ENCODE results near the gene KIAA1217. TPM values are rescaled to one million over a fixed set of nuclear protein-coding genes. Genes with fewer than 3 reads are reported as not detected.

Gene KIAA1217
- total RNA-seq, 1 donor from 2014 or later, result 121 TPM

DNA sequence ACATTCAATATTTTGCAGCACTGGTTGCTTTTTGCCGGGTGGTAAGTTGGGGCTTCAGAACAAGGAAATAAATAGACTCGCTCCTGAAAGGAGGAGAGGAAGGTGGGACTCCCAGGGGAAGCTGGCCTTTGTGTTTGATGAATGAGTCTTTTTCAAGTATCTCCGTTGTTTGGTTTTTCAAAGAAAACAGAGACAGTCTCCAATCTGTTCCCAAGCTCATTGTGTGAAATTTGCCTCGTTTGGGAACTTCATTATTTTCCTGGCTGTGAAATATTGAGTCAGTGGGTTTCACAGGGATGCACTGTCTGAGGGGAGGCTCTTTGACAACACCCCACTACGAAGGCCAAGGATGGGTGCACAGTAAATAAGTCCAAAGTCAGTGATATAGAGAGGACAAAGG is 38.7 kb upstream of the KIAA1217 start:
- DNase-seq (ENCODE audit: low spot score, unreplicated experiment), result no peak
- TF ChIP-seq, protein P1, sequence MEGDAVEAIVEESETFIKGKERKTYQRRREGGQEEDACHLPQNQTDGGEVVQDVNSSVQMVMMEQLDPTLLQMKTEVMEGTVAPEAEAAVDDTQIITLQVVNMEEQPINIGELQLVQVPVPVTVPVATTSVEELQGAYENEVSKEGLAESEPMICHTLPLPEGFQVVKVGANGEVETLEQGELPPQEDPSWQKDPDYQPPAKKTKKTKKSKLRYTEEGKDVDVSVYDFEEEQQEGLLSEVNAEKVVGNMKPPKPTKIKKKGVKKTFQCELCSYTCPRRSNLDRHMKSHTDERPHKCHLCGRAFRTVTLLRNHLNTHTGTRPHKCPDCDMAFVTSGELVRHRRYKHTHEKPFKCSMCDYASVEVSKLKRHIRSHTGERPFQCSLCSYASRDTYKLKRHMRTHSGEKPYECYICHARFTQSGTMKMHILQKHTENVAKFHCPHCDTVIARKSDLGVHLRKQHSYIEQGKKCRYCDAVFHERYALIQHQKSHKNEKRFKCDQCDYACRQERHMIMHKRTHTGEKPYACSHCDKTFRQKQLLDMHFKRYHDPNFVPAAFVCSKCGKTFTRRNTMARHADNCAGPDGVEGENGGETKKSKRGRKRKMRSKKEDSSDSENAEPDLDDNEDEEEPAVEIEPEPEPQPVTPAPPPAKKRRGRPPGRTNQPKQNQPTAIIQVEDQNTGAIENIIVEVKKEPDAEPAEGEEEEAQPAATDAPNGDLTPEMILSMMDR (IDR thresholded peaks at IDR 0.05; ENCODE audit: unreplicated experiment), result no peak
- Mint-ChIP-seq H3K27ac (no peak overlapping the region), H3K27me3 (no peaks in the 10 kb centered on the region), H3K9me3 (ENCODE audit: low read depth) (peaks cover 2% of the 10 kb centered on the region), H3K4me1 (ENCODE audit: low read depth) (peaks cover 5% of the 10 kb centered on the region), H3K4me3 (ENCODE audit: low read depth) (no peak overlapping the region), H3K36me3 (ENCODE audit: insufficient read depth) (peaks cover 1% of the 10 kb centered on the region)

DNA sequence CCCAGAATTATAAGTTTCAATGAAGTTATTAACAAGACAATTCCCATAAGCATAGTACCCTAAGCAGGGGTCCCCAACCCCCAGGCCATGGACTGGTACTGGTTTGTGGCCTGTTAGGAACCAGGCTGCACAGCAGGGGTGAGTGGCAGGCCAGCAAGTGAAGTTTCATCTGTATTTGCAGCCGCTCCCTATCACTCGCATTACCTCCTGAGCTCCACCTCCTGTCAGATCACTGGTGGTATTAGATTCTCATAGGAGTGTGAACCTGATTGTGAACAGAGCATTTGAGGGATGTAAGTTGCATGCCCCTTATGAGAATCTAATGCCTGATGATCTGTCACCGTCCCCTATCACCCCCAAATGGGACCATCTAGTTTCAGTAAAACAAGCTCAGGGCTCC is 36.0 kb upstream of the KIAA1217 start:
- peaks cover 10% of the 10 kb centered on the region for H3K9me3 Mint-ChIP-seq (ENCODE audit: low read depth)
- no peak for DNase-seq (ENCODE audit: low spot score, unreplicated experiment)
- peaks cover 3% of the 10 kb centered on the region for H3K4me1 Mint-ChIP-seq (ENCODE audit: low read depth)
- TF ChIP-seq, protein P1 (IDR thresholded peaks at IDR 0.05; ENCODE audit: unreplicated experiment), result no peak
- no peak overlapping the region for H3K4me3 Mint-ChIP-seq (ENCODE audit: low read depth)
- H3K36me3 Mint-ChIP-seq (ENCODE audit: insufficient read depth), result peaks cover 2% of the 10 kb centered on the region
- no peaks in the 10 kb centered on the region for H3K27me3 Mint-ChIP-seq
- H3K27ac Mint-ChIP-seq, result no peak overlapping the region

DNA sequence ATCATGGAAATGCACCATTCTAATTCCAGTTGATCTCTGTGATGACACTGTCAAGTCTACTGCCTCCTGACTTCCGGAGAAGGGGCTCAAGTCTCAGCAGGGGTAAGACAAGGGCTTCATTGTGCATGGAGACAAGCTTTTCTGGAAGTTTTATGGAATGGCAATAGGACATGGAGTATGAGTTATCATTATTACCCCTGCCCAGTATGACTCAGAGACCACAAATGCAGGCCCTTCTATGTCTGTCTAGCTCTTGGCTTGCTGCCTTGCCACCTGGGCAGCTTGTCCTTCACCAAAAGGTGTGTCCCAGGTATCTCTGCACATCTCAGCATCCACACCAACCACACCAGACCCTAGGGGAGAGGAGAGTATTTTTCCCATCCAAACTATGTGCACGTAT is 34.9 kb upstream of the KIAA1217 start:
- no peak overlapping the region for H3K4me3 Mint-ChIP-seq (ENCODE audit: low read depth)
- H3K27ac Mint-ChIP-seq, result no peak overlapping the region
- DNase-seq (ENCODE audit: low spot score, unreplicated experiment), result no peak
- H3K4me1 Mint-ChIP-seq (ENCODE audit: low read depth), result peaks cover 1% of the 10 kb centered on the region
- TF ChIP-seq, protein P1 (IDR thresholded peaks at IDR 0.05; ENCODE audit: unreplicated experiment), result no peak
- H3K36me3 Mint-ChIP-seq (ENCODE audit: insufficient read depth), result peaks cover 2% of the 10 kb centered on the region
- H3K9me3 Mint-ChIP-seq (ENCODE audit: low read depth), result peaks cover 10% of the 10 kb centered on the region
- no peaks in the 10 kb centered on the region for H3K27me3 Mint-ChIP-seq

DNA sequence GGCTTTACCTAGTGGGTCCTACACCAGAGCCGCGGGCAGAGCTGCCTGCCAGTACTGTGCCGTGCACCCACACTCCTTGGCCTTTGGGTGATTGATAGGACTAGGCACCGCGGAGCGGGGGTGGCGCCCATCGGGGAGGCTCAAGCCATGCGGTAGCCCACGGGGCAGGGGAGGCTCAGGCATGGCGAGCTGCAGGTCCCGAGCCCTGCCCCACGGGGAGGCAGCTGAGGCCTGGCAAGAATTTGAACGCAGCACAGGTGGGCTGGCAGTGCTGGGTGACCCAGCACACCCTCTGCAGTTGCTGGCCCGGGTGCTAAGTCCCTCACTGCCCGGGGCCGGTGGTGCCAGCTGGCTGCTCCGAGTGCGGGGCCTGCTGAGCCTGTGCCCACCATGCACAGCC is 32.3 kb upstream of the KIAA1217 start:
- TF ChIP-seq, protein P1 (IDR thresholded peaks at IDR 0.05; ENCODE audit: unreplicated experiment), result no peak
- Mint-ChIP-seq H3K4me3 (ENCODE audit: low read depth) (no peak overlapping the region), H3K4me1 (ENCODE audit: low read depth) (no peaks in the 10 kb centered on the region), H3K9me3 (ENCODE audit: low read depth) (peaks cover 10% of the 10 kb centered on the region), H3K36me3 (ENCODE audit: insufficient read depth) (peaks cover 2% of the 10 kb centered on the region), H3K27ac (no peak overlapping the region), H3K27me3 (no peaks in the 10 kb centered on the region)
- no peak for DNase-seq (ENCODE audit: low spot score, unreplicated experiment)

DNA sequence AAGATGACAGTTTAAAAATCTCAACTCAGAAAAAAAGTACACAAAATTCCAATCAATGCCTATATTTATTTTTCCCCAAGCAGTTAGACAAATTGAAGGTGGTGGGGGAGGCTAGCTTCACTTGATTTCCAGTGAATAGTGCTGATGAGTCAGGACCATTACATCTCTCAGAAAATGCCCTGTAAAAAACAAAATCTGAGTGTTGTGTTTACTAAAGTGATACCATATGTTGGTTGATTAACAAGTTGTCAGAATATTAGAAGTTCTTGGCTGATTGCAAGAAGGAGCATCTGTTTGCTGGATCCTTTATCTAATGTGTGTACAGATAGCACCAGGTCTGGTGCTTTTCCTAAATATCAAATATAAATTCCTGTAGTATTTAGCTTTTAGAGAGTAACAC is 31.3 kb upstream of the KIAA1217 start:
- Mint-ChIP-seq H3K9me3 (ENCODE audit: low read depth) (peaks cover 10% of the 10 kb centered on the region), H3K4me1 (ENCODE audit: low read depth) (no peaks in the 10 kb centered on the region), H3K27ac (no peak overlapping the region), H3K4me3 (ENCODE audit: low read depth) (no peak overlapping the region), H3K27me3 (no peaks in the 10 kb centered on the region), H3K36me3 (ENCODE audit: insufficient read depth) (peaks cover 2% of the 10 kb centered on the region)
- DNase-seq (ENCODE audit: low spot score, unreplicated experiment), result no peak
- TF ChIP-seq, protein P1 (IDR thresholded peaks at IDR 0.05; ENCODE audit: unreplicated experiment), result no peak

All from progenitor cell of endocrine pancreas (in vitro differentiated cells).